ENCODE measurements around the gene CKAP2L.

- TF ChIP-seq CTCF (IDR thresholded peaks at IDR 0.05; ENCODE audit: insufficient read depth, low read depth, low read length) (no peak), EZH2 (IDR thresholded peaks at IDR 0.05; ENCODE audit: insufficient read depth, low read length) (no peak)
These were observed 13.9 kb downstream of the CKAP2L start for GRCh38 chr2:112750560-112750843.

Measured in astrocyte (in vitro differentiated cells and primary cell).